HG02588 (cell line): ENCODE data around the gene ZDHHC3.
"Not testable (repeated sequence)": the region's sequence is repeated elsewhere in the genome, so short reads cannot be mapped to it uniquely, and the experiment has no call there.

Source experiments
- ATAC-seq: cut with Tn5 transposase; IDR thresholded peaks from one replicate; pipeline ENCODE4 v1.9.1; 2021; ENCODE audit warnings: mild to moderate bottlenecking, moderate library complexity; ENCODE audit not compliant: unreplicated experiment

Gene ZDHHC3

DNA sequence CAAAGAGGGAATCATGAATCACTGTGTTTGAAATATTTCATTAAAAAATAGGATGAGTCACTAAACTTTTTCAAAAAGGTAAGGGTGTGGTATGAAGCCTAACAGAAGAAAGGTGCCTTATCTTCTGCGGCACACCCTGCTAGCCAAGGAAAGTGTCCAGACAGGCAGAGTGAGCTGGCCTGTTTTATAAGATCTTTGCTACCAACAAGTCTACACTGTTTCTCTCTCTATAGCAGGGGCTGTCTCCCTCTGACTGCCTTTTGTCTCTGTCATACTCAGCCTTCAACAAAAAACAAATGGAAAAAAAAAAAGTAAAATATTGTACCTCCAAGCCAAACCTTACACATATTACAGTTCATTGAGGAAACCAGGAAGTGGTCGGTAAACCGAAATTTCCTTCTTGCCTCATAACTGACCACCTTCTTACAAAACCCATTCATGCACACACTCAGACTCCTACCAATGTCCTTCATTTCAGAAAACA, 9.1 kb downstream of the ZDHHC3 start:
- ATAC-seq = no peak

DNA sequence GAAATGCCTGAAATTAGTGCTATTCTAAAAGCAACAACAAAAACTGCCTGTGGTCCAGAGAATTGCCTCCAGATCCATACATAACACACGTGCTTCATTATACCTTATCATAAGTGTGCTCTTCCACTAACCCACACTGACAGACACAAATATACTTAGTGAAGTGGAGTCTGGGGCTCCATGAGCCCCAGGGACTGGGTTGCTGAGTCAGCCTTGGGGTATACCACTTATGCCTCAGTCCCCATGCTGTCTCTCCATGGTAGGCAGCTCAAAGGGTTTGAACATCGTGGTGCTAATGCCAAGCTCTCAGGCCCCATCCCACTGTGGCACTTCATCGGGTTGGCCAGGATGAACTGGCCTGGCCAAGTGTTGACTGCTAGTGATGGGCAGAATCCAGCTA, 10.8 kb downstream of the ZDHHC3 start:
- no peak for ATAC-seq

DNA sequence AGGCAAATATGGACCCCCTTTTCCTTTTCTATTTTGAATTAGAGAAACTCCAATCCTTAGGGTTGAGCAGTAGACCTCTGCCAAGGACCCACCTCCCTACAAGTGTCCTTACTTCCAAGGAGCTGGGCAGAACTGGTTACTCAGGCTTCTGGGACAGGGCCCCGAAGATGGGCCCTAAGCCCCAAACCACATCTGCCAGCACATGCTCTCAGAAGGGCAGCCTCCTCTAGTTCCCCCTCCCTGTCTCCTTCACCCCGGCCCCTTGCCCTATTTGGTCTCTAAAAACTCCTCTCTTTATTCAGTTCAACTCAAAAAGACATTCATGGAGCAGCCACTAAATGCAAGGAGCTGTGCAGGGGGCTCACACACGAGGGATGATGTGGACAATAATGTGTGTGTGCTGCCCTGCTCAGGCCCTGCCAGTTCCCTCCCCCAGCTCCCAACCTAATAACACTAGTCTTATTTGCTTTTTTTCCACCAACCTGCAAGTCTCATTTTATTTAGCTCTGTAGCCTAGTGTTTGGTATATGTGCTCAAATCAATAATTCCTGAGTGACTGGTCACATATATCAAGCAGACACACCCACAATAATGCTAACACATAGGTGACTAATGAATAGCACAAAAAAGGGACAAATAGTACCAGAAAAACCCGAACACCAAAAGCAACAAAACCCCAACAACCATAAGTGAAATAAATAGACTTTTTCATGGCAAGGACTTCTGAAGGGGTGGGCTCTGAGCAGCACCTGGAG, 12.2 kb downstream of the ZDHHC3 start:
- no peak for ATAC-seq

- no peak for ATAC-seq
Measured at GRCh38 chr3:44962621-44963393, 13.2 kb downstream of the ZDHHC3 start.

DNA sequence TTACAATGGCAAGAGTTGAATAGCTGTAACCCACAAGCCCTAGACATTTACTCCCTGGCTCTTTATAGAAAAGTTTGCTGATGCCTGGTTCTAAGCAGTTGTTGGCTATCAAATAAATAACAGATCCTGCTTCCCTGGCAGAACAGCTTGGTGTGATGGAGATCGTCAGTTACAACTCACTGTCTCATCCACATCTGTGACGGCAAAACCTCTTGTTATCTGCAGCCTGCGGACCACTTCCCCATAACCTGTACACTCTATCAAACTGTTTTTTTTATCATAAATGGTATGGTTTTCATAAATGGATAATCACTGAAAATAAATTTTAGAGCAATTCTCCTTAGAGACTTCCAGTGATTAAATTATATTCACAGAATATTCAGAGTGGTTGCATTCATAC, 14.1 kb downstream of the ZDHHC3 start:
- ATAC-seq = no peak

GRCh38 chr3:44960387-44961026, 15.5 kb downstream of the ZDHHC3 start:
- ATAC-seq = peak; percentile 46

- ATAC-seq = no peak
Measured at GRCh38 chr3:44958386-44958785, 17.6 kb downstream of the ZDHHC3 start.

DNA sequence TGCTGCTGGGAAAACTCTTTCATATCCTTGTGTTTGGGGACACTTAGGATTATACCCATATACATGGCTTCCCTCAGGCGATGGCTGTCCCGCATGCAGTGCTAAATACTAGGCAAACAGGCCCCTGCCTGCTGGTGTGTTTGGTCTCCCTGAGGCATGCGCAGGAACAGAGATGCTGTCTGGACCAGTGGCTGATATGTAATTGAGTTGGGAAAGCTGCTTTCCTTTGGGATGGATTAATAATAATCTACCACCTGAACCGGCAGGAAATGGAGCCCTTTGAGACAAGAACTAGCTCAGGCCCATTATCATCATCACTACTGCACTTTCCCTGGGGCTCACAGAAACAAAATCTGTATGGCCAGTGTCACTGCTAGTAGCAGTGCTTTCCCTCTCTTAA, 18.0 kb downstream of the ZDHHC3 start:
- ATAC-seq = no peak

DNA sequence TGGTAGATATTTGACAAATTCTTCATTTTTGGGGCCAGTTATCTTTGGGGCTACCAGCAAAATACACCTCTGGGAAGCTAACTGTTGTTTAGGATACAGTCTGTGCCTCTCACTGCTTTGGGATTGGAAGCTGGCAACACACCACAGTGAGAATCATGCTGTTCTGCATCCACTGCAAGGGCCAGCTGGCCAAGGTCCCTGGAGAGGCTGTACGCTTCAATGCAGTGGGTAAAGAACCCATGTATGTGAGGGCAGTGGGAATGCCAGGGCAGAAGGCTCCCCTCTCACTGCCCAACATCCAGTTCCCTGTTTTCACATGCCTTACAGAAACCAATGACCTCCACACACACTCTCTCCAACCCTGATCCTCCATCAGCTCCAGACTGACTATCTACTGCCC, 20.1 kb downstream of the ZDHHC3 start:
- no peak for ATAC-seq

- peak; percentile 75 for ATAC-seq
Measured at GRCh38 chr3:44954962-44955361, 21.0 kb downstream of the ZDHHC3 start.

- no peak for ATAC-seq
Measured at GRCh38 chr3:44954304-44954703, 21.7 kb downstream of the ZDHHC3 start.

DNA sequence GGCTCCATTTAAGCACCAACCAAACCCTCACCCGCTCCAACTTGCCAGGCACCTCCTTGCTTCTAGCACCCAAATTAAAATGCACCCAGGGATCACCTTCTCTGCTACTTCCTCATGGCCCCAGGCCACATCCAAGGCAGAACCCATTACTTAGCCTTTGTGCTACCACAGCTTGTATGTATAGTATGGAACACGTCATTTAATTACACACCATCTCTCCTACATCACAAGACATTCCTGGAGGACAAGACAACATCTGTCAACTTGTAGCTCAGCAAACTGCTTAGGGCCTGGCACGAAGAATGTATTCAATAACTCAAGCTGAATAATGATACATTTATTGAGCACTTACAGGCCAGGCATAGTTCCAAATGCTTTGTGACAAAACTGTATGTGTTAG, 23.3 kb downstream of the ZDHHC3 start:
- ATAC-seq = no peak

DNA sequence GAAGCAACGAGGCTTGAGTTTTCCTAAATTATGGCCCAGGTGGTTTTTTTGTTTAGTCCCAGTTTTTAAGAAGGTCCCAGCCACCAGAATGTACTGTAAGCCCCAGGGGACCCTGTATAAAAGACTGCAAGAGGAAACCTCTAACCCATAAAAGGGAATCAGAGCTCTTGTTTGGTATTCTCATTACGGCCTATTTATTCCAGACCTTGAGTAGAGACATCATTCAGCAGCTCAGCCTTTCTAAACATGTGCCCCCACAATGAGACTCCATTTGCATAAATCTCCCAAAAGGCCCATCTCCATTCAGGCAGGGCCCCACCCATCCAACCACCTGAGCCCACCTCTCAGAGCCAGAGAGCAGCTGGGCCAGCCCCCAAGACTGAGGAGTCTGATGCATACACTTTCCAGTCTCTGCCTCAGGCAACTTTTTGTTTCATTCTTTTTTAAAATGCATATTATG, 25.7 kb downstream of the ZDHHC3 start:
- no peak for ATAC-seq

DNA sequence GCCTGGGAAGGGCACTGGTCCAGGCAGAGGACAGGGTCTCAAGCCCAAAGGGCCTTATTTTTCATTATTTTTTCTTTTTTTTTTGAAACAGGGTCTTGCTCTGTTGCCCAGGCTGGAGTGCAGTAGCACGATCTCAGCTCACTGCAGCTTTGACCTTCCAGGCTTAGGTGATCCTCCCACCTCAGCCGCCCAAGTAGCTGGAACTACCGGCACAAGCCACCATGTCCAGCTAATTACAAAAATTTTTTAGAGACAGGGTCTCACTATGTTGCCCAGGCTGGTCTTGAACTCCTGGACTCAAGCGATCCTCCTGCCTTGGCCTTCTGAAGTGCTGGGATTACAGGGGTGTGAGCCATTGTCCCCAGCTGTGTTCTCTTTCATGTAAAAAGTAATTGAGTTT, 26.2 kb downstream of the ZDHHC3 start:
- not testable (repeated sequence) for ATAC-seq

DNA sequence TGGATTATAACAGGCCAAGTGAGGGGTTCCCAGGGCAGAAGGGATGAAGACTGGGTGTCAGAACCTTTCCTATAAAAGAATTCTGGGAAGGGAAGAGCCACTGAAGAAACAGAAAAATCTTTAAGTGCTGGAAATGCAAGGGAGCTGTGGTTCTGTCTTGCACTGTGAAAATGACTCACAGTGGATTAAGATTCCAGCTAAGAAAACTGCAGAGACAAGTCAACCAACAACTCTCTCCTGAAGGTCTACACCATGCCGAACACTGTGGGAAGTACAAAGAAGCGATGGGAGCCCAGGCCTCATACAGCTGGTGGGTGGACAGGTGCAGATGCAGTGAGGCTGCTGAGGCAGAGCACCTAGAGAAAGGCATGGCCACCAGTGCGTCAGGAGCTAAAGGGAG, 27.7 kb downstream of the ZDHHC3 start:
- ATAC-seq = no peak

DNA sequence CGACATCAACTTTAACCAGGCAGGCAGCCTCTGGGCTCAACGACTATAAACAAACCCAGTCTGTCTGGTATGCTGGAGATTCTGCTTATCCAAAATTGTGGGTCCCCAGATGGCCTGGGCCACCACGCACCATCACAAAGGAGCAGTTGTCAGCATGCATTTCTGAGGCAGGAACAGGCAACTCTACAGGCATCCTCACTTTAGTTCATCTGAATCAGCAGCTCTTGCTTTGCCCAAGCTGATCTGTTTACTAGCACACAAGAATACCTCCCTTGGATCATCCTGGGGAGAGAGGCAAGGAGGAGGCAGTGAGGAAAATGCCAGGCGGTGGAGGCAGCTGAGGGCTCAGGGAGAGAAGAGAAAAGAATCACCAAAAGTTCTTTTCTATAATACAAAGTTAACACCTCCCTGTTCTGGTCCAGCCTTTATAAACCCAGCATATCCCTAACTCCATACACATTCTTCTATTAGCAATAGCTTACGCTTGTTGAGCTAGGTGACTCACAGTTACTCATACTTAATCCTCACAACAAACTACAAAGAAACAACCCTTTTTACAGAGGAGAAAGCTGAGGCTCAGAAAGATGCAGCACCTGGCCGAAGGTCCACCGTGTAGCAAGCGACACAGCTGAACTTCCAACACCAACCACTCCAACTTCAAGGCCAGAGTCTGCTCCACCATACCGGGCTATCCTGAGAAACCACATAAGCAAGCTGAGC, 33.6 kb downstream of the ZDHHC3 start:
- ATAC-seq = no peak

DNA sequence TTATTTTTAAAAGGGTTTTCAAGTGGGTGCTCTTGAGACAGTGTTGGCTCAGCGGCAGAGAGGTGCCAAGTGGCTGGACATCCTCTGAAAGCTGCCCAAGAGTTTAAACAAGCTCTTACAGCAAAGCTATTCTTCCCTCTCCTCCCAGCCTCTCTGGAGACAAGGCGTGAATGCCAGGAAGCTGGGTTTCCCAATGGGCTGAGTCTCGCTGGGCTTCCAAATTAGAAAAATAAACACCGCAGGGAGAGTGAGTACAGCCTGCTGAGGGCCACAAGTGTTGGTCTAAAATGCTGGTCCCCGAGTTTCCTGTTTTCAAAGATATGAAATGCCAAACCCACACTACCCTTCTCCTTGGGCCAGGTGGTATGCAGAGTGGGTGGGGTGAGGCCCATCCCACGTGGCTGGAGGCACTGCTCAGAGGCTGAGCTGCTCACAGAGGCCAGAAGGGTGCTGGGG, 36.4 kb downstream of the ZDHHC3 start:
- ATAC-seq = no peak

GRCh38 chr3:44932986-44933944, 42.7 kb downstream of the ZDHHC3 start:
- no peak for ATAC-seq

- no peak for ATAC-seq
Measured at GRCh38 chr3:44932271-44932670, 43.7 kb downstream of the ZDHHC3 start.

DNA sequence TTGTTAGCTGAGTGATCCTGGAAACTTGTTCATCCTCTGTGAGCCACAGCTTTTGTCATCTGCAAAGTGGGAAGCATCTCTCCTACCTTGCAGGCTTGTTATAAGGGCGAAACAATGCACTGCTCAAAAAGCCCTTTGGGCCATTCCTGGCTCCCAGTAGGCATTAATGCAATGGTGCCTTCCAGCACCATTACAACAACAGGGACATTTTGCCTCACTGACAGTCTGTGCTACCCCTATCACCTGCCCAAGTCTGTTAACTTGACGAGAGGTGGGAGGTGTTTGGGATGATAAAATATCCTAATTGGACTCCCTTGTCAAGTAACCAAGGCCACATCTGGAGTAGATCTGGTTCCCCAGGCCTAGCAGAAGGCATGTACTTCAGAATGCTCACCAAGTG, 44.2 kb downstream of the ZDHHC3 start:
- ATAC-seq = no peak
